Measurements from ENCODE around the gene CLIC3.
"Not testable (repeated sequence)": the region's sequence is repeated elsewhere in the genome, so short reads cannot be mapped to it uniquely, and the experiment has no call there.

The CLIC3 gene

GRCh38 chr9:136996361-136997292, at the start of gene CLIC3:
Gene CLIC3, minus strand, starts transcription at chr9:136996568. Its CDS starts 25 bp downstream, at chr9:136996543.
- peak; percentile 53 for DNase-seq (ENCODE audit: low read depth)

DNA sequence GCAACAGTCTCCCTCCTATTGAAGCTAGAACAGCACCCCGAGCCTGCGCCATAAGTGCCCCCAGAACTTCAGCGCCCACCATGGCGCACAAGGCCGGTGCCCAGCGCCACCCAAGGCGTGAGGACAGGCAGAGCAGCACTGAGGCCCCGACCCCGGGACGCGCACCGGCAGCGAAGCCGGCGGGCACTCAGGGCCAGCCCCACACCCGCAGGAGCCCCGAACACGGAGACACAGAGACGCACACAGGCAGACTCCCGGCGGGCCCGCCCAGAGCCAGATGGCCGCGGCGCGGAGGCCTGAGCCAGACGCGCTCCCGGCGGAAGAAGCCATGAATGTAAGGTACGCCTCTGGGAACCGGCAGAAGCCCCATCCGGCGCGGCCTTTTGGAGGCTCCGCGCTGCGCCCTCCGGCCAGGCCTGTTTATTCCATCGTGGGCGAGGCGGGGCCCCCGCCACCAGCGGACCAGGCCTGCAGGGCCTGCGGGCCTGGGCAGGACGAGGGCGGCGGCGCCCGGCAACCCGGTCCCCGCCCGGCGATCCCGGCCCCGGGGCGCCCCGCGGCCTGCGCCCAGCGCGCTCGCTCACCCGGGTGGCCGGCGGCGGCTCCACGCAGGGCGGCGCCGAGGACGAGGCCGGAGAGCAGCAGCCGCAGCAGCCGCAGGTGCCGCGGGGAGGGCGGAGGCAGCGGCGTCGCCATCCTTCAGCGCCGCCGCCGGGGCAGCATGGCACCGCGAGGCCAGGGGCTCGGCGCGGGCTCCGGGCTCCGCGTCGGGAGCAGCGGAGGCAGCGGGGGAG, 49.1 kb upstream of the CLIC3 start:
- DNase-seq (ENCODE audit: low read depth): no peak

GRCh38 chr9:137044502-137045177, 48.3 kb upstream of the CLIC3 start:
- no peak for DNase-seq (ENCODE audit: low read depth)

DNA sequence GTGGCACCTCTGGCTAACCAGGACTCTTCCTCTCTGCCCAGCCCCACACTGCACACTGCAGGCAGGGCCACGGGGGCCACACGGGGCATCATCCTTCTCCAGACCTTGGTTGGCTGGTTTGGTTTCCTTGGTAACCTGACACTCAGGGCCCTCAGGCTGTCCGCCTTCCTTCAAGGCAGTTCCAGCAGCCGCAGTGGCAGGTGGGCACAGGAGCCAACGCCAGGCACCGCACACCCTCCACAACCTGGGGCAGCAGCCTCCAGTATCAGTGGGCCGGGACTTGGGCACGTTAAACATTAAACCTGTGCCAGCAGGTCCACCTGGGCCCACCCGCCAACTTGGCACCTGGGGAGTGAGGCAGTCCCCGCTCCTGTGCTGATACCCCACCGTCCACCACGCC, 47.7 kb upstream of the CLIC3 start:
- DNase-seq (ENCODE audit: low read depth): no peak

GRCh38 chr9:137042751-137043727, 46.7 kb upstream of the CLIC3 start:
- no peak for DNase-seq (ENCODE audit: low read depth)

DNA sequence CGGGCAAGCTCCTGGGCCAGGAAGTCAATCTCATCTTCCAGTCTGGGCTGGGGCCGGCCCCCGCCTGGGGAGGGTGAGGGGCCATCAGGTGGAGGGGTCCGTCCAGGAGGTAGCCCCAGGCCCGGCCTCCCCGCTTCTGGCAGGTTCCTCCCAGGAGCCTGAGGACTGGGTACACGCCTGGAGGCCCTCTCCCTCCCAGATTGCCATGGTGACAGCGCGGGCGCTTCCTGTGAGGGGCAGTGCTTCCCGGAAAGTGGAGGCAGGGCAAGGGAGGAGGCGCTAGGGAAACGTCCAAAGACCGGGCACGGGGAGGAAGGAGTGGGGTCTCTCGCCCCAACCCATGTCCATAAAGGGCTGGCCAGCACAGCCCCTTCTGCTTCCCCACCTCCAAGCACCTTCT, 44.8 kb upstream of the CLIC3 start:
- DNase-seq (ENCODE audit: low read depth): no peak

GRCh38 chr9:137040568-137040967, 44.2 kb upstream of the CLIC3 start:
- no peak for DNase-seq (ENCODE audit: low read depth)

DNA sequence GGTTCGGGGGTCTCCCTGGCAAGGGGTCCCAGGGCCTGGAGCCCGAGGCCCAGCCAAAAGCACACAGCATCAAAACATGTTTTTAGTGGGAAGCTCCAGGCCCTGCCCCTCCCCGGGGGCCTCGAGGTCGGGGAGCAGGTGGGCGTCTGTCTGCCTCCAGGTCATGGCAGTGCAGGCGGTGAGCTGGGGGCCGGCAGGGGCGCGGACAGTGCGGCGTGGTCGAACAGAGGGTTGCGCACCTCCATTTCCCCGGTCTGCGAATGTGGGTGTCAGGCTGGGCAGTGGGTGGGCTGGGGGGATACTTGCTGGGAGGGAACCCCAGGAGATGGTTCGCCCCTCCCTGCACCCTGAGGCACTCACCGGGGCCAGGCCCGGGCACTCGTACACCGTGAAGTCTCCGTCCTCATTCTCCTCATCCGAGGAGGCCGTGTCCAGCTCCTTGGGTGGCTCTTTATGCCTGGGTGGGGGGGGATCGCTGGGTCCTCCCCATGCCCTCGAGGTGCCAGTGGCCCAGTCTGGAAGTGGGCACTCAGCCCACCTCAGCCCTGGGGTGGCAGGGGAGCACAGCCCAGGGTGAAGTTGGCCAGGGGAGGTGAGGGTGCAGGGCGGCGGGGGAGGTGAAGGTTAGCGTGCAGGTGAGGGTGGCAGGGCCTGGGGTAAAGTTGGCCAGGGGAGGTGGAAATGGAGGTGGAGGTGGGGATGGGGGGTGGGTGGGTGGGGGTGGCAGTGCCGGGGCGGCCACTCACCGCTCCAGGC, 43.4 kb upstream of the CLIC3 start:
- no peak for DNase-seq (ENCODE audit: low read depth)

- no peak for DNase-seq (ENCODE audit: low read depth)
Measured at GRCh38 chr9:137038916-137039315, 42.5 kb upstream of the CLIC3 start.

DNA sequence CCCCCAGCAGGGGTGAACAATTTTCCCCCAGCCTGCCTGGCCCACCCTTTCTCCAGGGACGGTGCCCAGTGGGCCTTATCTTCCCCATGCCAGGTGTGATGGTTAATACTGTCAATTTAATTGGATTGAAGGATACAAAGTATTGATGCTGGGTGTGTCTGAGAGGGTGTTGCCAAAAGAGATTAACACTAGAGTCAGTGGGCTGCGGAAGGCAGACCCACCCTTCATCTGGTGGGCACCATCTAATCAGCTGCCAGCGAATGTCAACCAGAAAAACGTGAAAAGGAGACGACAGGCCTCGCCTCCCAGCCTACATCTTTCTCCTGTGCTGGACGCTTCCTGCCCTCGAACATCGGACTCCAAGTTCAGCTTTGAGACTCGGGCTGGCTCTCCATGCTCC, 41.1 kb upstream of the CLIC3 start:
- DNase-seq (ENCODE audit: low read depth): no peak

DNA sequence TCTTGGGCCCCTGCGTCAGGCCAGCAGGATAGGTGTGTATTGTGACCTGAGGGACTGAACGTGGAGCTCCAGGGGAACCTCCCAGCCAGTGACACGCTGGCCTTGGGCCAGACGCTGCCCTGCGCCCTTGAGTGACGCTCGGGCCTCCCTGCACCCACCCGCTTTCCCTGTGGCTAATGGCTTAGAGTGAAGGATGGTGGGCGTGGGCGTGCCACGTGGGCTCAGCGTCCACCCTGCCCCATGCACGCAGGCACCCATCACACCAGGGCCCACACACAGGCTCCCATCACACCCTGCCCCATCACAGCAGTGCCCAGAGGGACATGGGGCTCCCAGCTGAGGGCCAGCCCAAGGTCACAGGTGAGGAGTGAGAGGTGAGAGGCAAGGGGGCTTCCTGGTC, 40.7 kb upstream of the CLIC3 start:
- no peak for DNase-seq (ENCODE audit: low read depth)

GRCh38 chr9:137035937-137036336, 39.6 kb upstream of the CLIC3 start:
- no peak for DNase-seq (ENCODE audit: low read depth)

DNA sequence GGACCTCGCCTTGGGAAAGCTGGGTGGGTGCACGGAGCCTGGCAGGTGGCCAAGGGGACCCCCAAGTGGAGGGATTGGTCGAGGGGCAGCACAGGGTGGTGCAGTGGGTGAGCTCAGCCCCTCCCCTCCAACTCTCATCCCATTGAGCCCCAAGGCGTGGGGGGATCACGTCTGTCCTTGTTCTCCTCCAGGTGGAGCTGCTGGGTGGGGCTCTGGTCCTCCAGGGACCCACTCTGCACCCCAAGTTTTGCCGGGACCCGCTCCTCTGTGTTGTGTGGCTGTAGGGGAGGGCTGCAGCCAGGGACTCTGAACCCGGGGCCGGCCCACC, 39.1 kb upstream of the CLIC3 start:
- no peak for DNase-seq (ENCODE audit: low read depth)

- DNase-seq (ENCODE audit: low read depth): peak; percentile 76
Measured at GRCh38 chr9:137034709-137035506, 38.5 kb upstream of the CLIC3 start.

GRCh38 chr9:137034039-137034708, 37.8 kb upstream of the CLIC3 start:
- no peak for DNase-seq (ENCODE audit: low read depth)

- not testable (repeated sequence) for DNase-seq (ENCODE audit: low read depth)
Measured at GRCh38 chr9:137033481-137033880, 37.1 kb upstream of the CLIC3 start.

DNA sequence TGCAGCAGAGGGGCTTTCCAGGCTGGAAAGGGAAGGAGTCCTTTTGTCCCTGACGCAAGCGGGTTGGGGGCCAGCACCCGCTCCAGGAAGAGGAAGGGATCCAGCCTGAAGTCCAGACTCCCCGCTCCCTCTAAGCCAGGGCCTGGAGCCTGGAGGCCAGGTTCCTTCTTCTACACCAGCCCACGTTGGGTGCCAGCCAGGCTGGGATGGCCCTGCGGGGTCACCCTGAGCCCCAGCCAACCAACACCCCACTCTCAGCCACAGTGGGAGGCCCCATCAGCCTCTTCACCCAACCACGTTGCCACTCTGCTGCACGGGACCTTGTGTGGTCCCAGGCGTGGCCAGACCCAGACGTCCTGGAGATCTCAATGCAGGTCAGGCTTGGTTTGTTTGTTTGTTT, 36.5 kb upstream of the CLIC3 start:
- no peak for DNase-seq (ENCODE audit: low read depth)

DNA sequence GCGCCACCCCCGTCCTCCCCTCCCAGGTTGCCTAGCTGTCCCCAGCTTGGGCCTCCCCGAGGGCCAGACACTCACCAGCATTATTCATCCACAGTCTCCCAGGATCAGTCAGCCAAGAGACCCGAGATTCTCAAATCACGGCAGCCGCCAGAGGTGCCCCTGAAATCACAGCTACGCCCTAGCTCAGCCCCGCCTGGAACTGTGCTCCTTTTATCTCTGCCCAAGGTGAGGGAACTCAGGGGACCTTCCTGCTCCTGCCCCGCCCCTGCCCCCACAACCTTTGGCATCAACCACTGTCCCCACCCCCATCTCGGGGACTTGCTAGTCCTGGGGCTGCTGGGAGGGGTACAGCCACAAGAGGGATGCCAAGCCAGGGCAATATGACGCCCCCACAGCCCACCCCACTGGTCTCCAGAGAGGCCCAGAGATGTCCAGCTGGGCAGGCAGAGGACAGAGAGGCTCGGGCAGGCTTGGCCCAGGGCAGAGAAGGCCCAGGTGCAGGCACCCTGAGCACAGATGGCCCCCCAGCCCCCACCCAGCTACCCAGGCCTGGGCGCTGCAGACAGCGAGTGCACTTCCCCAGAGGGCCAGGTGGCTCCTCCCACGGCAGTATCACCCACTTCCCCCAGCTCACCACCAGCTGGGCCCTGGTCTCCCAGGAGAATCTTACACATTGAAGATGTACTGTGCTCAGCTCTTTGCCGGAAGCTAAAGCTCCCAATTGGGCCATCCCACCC, 35.7 kb upstream of the CLIC3 start, which contains the start of gene FUT7:
Gene FUT7, minus strand, starts transcription at position 185 of the 737 bp plus-strand sequence. Its CDS starts 97 bp downstream, at position 88.
- no peak for DNase-seq (ENCODE audit: low read depth)
